BJ (cell line): Measurements from ENCODE around the gene UBE2K. TPM values are rescaled to one million over a fixed set of nuclear protein-coding genes. Genes with fewer than 3 reads are reported as not detected.
A peak's percentile ranks its signal among the peaks of the same experiment; 100 is the strongest.
"Not testable (repeated sequence)": the region's sequence is repeated elsewhere in the genome, so short reads cannot be mapped to it uniquely, and the experiment has no call there.

Experiments
- CTCF ChIA-PET: fragments of 350-600 bp; formaldehyde crosslinking; extraction: SDS; loops from one replicate; lab custom pipeline; 2021; ENCODE audit warnings: antibody characterized with exemption, inconsistent platforms; lab: Yijun Ruan, JAX
- POLR2A ChIA-PET: fragments of 300-600 bp; sonication (Branson Sonifier 250); formaldehyde crosslinking; extraction: SDS; loops from one replicate; lab custom pipeline; 2021; ENCODE audit warnings: antibody characterized with exemption; lab: Charles Lee
- DNase-seq: peaks from one replicate; pipeline ENCODE4 v3.0.0-alpha.2; 2011; ENCODE audit warnings: low read depth
- H3K27me3 ChIP-seq: 2 replicates; pipeline ENCODE4 v1.6.0; 2011; ENCODE audit warnings: low read length; ENCODE audit not compliant: control insufficient read depth, insufficient read depth
- H3K36me3 ChIP-seq: 2 replicates; pipeline ENCODE4 v1.5.1; 2011; ENCODE audit warnings: low read length; ENCODE audit not compliant: control insufficient read depth, insufficient read depth
- H3K4me3 ChIP-seq: 2 replicates; pipeline ENCODE4 v1.5.1; 2011; ENCODE audit warnings: low read depth, mild to moderate bottlenecking, control low read depth, low read length
- polyA plus RNA-seq: library from polyadenylated mRNA; depleted of rRNA; stranded (reverse); fragments of >200 nt; gene quantifications from 2 replicates; pipeline ENCODE4 v1.2.3, GENCODE V29; 2011
- TF ChIP-seq, protein P1 (sequence below): IDR thresholded peaks from 2 replicates; pipeline ENCODE4 v1.5.1; 2011; ENCODE audit warnings: low read depth, mild to moderate bottlenecking, control low read depth, inconsistent platforms, low read length, moderate library complexity; ENCODE audit not compliant: insufficient read depth

Gene UBE2K
- polyA plus RNA-seq, 1 experiment, result 44.1 TPM

DNA sequence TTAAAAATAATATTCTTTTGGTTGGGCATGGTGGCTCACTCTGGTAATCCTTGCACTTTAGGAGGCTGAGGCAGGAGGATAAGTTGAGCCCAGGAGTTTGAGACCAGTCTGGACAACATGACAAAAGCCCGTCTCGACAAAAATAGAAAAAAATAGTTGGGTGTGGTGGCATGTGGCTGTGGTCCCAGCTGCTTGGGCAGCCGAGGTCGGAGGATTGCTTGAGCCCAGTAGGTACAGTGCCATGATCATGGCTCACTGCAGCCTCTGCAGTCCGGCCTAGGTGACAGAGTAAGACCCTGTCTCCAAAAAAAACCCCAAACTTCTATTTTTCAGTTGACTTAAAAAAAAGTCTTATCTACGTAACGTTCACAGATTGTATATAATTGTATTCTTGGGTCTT is 23.9 kb downstream of the UBE2K start:
- ChIA-PET CTCF (no interaction called here), POLR2A (no interaction called here)
- Histone ChIP-seq H3K4me3 (no peak overlapping the region), H3K27me3 (no peaks in the 10 kb centered on the region), H3K36me3 (no peaks in the 10 kb centered on the region)
- DNase-seq, result no peak
- TF ChIP-seq, protein P1, sequence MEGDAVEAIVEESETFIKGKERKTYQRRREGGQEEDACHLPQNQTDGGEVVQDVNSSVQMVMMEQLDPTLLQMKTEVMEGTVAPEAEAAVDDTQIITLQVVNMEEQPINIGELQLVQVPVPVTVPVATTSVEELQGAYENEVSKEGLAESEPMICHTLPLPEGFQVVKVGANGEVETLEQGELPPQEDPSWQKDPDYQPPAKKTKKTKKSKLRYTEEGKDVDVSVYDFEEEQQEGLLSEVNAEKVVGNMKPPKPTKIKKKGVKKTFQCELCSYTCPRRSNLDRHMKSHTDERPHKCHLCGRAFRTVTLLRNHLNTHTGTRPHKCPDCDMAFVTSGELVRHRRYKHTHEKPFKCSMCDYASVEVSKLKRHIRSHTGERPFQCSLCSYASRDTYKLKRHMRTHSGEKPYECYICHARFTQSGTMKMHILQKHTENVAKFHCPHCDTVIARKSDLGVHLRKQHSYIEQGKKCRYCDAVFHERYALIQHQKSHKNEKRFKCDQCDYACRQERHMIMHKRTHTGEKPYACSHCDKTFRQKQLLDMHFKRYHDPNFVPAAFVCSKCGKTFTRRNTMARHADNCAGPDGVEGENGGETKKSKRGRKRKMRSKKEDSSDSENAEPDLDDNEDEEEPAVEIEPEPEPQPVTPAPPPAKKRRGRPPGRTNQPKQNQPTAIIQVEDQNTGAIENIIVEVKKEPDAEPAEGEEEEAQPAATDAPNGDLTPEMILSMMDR, result no peak

DNA sequence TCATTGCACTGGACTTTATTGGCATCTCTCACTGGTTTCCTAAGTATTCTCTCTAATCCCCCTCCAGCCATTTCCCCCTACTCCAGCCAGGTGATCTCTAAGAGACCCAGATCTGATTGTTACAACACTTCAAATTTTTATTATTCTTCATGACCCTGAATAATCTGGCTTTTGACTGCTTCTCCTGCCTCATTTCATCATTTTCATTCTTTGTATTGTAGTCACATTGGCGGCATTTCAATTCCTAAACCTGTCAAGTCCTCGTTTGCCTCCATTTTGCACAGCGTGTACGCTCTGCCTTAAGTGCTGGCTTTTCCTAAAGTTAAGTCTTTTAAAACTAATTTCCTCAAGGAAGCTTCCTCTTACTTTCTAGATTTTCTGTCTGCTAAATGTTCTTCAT is 31.6 kb downstream of the UBE2K start:
- Histone ChIP-seq H3K36me3 (no peaks in the 10 kb centered on the region), H3K27me3 (no peaks in the 10 kb centered on the region), H3K4me3 (no peak overlapping the region)
- CTCF ChIA-PET, result interaction anchor here (0.7 kb wide), 1 partner anchor 24 kb away, joined by 5 read pairs; no protein-coding TSS in a partner anchor
- POLR2A ChIA-PET, result no interaction called here
- TF ChIP-seq, protein P1, result no peak
- no peak for DNase-seq

DNA sequence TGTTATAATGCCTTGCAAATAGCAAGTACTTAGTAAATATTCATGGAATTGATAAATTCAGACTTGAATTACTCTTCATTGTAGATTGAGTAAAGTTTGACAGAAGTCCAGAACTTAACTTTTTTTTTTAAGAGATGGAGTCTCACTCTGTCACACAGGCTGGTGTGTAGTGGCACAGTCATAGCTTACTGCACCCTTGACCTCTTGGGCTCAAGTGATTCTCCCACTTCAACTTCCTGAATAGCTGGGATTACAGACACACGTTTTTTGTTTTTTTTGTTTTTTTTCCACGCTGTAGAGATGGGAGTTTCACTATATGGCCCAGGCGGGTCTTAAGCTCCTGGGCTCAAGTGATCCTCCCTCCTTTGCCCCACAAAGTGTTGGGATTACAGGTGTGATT is 32.1 kb downstream of the UBE2K start:
- H3K36me3 ChIP-seq, result no peaks in the 10 kb centered on the region
- CTCF ChIA-PET, result interaction anchor here (0.7 kb wide), 1 partner anchor 24 kb away, joined by 5 read pairs; no protein-coding TSS in a partner anchor
- TF ChIP-seq, protein P1, result no peak
- no peaks in the 10 kb centered on the region for H3K27me3 ChIP-seq
- POLR2A ChIA-PET, result no interaction called here
- no peak overlapping the region for H3K4me3 ChIP-seq
- DNase-seq, result no peak

DNA sequence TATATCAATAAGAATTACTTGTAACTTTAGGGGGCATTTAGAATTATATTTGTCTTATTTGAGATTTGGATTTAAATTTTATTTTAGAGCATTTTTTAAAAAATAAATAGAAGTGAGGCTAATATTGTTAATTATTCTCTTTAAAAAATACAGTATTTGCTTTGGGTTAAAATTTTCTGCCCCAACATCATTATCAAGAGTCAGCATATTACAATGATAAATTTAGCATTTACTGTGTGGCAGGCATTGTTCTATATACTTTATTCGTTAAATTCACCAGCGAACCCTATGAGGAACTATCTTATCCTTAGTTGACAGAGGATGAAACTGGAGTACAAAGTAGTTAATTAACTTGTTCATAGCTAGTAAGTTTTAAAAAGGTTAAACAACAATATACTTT is 34.0 kb downstream of the UBE2K start:
- POLR2A ChIA-PET, result no interaction called here
- no peak overlapping the region for H3K4me3 ChIP-seq
- H3K27me3 ChIP-seq, result no peaks in the 10 kb centered on the region
- TF ChIP-seq, protein P1, result no peak
- no peak for DNase-seq
- H3K36me3 ChIP-seq, result no peaks in the 10 kb centered on the region
- CTCF ChIA-PET, result no interaction called here

DNA sequence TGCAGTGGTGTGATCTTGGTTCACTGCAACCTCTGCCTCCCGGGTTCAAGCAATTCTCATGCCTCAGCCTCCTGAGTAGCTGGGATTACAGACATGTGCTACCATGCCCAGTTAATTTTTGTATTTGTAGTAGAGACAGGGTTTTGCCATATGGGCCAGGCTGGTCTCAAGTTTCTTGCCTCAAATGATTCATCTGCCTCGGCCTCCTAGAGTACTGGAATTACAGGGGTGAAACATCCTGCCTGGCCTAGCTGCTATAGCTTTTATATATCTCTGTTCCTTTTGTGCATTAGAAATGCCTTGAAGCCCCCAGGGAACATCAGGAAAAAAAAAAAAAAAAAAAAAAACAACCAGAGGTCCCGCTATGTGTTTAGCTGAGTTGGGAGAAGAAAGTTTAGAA is 34.8 kb downstream of the UBE2K start:
- TF ChIP-seq, protein P1, result no peak
- POLR2A ChIA-PET, result interaction anchor here (0.6 to 0.7 kb wide), 3 partner anchors 11 to 549 kb away, joined by 3 to 18 read pairs (median 7); no protein-coding TSS in a partner anchor
- CTCF ChIA-PET, result no interaction called here
- Histone ChIP-seq H3K4me3 (no peak overlapping the region), H3K36me3 (no peaks in the 10 kb centered on the region), H3K27me3 (no peaks in the 10 kb centered on the region)
- DNase-seq, result peak; percentile 31

DNA sequence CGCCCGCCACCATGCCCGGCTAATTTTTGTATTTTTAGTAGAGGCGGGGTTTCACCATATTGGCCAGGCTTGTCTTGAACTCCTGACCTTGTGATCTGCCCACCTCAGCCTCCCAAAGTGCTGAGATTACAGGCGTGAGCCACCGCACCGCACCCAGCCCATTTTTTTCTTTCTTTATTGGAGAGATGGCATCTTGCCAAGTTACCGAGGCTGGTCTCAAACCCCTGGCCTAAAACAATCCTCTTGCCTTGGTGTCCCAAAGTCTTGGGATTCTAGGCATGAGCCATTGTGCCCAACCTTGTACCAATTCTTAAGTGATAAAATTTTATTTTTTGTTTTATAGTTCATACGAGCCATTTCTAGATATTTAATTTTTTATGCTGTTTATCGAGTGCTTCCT is 41.7 kb downstream of the UBE2K start:
- DNase-seq, H3K4me3 ChIP-seq, H3K36me3 ChIP-seq, H3K27me3 ChIP-seq, POLR2A ChIA-PET: not testable (repeated sequence)
- CTCF ChIA-PET, result interaction anchor here (0.6 kb wide), 1 partner anchor 11 kb away, joined by 3 read pairs; no protein-coding TSS in a partner anchor
